ENCODE results near the gene EYA2. TPM values are rescaled to one million over a fixed set of nuclear protein-coding genes. Genes with fewer than 3 reads are reported as not detected.

EYA2 gene
- total RNA-seq, 1 donor from 2014 or later: 8.1 TPM

DNA sequence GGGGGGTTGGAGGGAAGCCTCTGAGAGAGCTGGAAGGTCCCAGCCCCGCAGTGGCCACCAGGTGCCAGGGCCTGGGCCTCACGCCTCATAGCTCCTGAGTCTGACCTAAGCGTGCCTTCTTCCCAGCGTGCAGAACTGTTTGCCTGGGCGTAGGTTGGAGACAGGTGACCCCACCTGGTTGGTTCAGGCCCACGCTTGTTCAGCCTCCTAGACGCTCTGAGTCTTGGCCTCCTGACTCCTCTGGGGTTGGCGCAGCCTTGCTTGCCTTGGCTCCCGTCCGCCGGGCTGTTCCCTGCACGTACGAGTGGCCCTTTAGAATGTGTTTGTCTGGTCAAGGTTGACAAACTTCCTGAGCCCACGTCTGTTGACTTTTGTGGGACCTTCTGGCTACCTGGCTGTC is 70.8 kb downstream of the EYA2 start:
- Histone ChIP-seq H3K27ac (peak overlapping the region; percentile 20), H3K4me3 (no peak overlapping the region), H3K27me3 (no peaks in the 10 kb centered on the region), H3K36me3 (no peaks in the 10 kb centered on the region), H3K4me1 (no peaks in the 10 kb centered on the region), H3K9me3 (no peaks in the 10 kb centered on the region)
- intact Hi-C loops (cut with DNase I): no loop called here
- TF ChIP-seq POLR2AphosphoS5 (IDR thresholded peaks at IDR 0.05; ENCODE audit: insufficient read depth in 1 of 2, low read depth in 1 of 2): no peak
- TF ChIP-seq, protein P1, sequence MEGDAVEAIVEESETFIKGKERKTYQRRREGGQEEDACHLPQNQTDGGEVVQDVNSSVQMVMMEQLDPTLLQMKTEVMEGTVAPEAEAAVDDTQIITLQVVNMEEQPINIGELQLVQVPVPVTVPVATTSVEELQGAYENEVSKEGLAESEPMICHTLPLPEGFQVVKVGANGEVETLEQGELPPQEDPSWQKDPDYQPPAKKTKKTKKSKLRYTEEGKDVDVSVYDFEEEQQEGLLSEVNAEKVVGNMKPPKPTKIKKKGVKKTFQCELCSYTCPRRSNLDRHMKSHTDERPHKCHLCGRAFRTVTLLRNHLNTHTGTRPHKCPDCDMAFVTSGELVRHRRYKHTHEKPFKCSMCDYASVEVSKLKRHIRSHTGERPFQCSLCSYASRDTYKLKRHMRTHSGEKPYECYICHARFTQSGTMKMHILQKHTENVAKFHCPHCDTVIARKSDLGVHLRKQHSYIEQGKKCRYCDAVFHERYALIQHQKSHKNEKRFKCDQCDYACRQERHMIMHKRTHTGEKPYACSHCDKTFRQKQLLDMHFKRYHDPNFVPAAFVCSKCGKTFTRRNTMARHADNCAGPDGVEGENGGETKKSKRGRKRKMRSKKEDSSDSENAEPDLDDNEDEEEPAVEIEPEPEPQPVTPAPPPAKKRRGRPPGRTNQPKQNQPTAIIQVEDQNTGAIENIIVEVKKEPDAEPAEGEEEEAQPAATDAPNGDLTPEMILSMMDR (IDR thresholded peaks at IDR 0.05): no peak
- TF ChIP-seq POLR2A (IDR thresholded peaks at IDR 0.05): no peak
- no peak for DNase-seq (ENCODE audit: extremely low spot score in 2 of 2)

DNA sequence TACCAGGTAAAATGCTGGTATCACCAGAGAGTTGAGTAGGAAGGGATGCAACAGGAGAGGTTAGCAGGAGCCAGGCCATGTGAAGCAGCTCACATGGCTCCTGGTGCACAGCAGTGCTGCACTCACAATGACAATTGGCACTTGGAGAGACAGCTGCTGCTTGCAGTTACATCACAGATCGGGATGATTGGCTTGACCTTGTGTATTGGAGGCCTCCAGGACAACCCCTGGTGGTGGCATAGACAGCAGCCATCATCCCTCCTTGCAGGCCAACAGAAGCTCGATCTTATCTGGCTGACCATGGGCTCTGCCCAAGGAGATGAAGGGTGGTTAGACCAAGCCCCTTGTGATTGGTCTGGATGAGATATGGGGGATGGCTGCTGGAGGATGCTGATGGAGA is 73.0 kb downstream of the EYA2 start:
- Histone ChIP-seq H3K27ac (no peak overlapping the region), H3K4me3 (no peak overlapping the region), H3K27me3 (no peaks in the 10 kb centered on the region), H3K4me1 (peaks cover 6% of the 10 kb centered on the region), H3K9me3 (no peaks in the 10 kb centered on the region), H3K36me3 (no peaks in the 10 kb centered on the region)
- no peak for DNase-seq (ENCODE audit: extremely low spot score in 2 of 2)
- TF ChIP-seq, protein P1 (IDR thresholded peaks at IDR 0.05): no peak
- TF ChIP-seq POLR2A (IDR thresholded peaks at IDR 0.05) (no peak), POLR2AphosphoS5 (IDR thresholded peaks at IDR 0.05; ENCODE audit: insufficient read depth in 1 of 2, low read depth in 1 of 2) (no peak)
- intact Hi-C loops (cut with DNase I): no loop called here

DNA sequence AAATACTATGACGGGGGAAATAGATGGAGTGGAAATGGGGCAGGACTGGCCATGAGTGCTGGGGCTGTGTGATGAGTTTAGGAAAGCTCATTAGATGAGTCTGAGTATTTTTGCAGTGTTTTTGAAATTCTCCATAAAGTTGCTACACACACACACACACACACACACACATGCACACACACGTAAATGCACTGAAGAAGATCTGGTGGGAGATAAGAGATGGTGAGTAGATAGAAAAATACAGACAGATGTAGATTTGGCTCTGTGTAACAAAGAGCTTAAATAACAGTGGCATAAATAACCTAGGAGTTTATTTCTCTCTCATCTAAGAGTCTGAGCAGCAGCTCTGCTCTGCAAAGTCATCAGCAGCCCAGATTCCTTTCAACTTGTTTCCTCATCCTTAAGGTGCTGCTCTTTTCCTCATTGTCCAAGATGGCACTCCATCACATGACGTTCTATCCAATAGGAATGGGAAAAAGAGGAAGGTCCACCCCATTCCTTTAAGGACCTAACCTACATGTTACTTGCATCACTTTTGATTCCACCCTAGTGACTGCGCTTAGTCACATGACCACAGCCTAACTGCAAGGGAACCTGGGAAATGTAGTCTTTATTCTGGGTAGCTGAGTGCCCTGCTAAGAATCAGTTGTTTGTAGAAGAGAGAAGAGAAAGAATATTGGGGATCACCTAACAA is 76.4 kb downstream of the EYA2 start:
- H3K4me3 ChIP-seq: no peak overlapping the region

DNA sequence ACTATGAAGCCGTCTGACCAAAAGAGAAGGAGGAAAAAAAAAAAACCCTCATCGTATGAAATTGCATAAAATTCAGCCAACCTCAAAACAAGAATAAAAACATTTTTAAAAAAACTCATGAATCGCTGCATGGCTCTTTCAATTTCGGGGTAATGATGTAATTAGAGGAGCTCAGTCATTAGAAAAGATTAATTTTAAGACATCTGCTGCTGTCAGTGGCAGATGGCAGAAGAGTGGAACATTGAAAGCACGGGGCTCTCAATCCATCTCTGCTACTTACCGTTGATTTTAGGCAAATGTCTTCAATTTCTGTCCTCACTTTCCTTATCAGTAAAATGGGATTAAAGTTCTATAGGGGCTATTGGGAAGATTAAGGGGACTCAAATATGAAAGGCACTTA is 79.1 kb downstream of the EYA2 start:
- Histone ChIP-seq H3K4me3 (no peak overlapping the region), H3K9me3 (no peaks in the 10 kb centered on the region), H3K27me3 (no peaks in the 10 kb centered on the region), H3K27ac (no peak overlapping the region), H3K36me3 (no peaks in the 10 kb centered on the region), H3K4me1 (peaks cover 6% of the 10 kb centered on the region)
- no peak for TF ChIP-seq POLR2A (IDR thresholded peaks at IDR 0.05)
- DNase-seq (ENCODE audit: extremely low spot score in 2 of 2): no peak
- intact Hi-C loops (cut with DNase I): no loop called here

More for the DNA sequence above, 76.4 kb downstream of the EYA2 start:
- peak in 1 of 2 donors; percentile 72 for TF ChIP-seq POLR2AphosphoS5 (IDR thresholded peaks at IDR 0.05; ENCODE audit: insufficient read depth in 1 of 2, low read depth in 1 of 2)
- TF ChIP-seq POLR2A (IDR thresholded peaks at IDR 0.05): no peak
- TF ChIP-seq, protein P1 (IDR thresholded peaks at IDR 0.05): no peak
- intact Hi-C loops (cut with DNase I): no loop called here
- Histone ChIP-seq H3K27ac (no peak overlapping the region), H3K36me3 (no peaks in the 10 kb centered on the region), H3K27me3 (no peaks in the 10 kb centered on the region), H3K4me1 (peaks cover 6% of the 10 kb centered on the region), H3K9me3 (no peaks in the 10 kb centered on the region)
- DNase-seq (ENCODE audit: extremely low spot score in 2 of 2): no peak

DNA sequence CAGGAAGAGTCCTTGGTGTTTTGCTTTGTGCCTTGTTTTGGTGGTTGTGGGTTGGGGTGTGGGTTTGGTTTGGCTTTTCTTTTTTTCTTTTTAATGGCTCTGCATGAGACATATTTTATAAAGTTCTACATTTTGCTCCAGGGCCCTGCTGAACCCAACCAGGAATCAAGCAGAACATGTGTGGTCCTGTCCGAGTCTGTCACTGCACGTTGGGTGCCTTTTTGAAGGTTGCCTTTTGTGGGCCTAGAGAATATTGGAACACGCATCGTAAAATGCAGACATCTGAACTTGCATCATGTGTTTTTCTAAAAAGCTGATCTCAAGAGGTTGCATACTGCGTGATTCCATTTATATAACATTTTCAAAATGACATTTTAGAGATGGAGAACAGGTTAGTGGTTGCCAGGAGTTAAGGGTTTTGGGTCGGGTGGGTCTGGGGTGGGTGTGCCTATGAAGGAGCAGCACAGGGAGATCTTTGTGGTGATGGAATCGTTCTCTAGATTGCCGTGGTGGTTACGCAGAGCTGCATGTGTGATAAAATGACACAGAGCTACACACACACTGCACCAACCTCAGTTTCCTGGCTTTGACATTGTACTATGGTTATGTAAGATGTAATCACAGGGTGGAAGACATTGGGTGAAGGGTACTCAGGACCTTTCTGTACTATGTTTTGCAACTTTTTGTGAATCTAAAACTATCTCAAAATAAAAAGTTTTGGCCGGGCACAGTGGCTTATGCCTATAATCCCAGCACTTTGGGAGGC is 80.2 kb downstream of the EYA2 start:
- TF ChIP-seq POLR2AphosphoS5 (IDR thresholded peaks at IDR 0.05; ENCODE audit: insufficient read depth in 1 of 2, low read depth in 1 of 2) (no peak), POLR2A (IDR thresholded peaks at IDR 0.05) (no peak)
- TF ChIP-seq, protein P1 (IDR thresholded peaks at IDR 0.05): no peak
- intact Hi-C loops (cut with DNase I): no loop called here
- Histone ChIP-seq H3K9me3 (no peaks in the 10 kb centered on the region), H3K36me3 (no peaks in the 10 kb centered on the region), H3K4me1 (peaks cover 6% of the 10 kb centered on the region), H3K27ac (no peak overlapping the region), H3K4me3 (no peak overlapping the region), H3K27me3 (no peaks in the 10 kb centered on the region)
- DNase-seq (ENCODE audit: extremely low spot score in 2 of 2): no peak
